ENCODE measurements around the gene KRTAP22-1. TPM values are rescaled to one million over a fixed set of nuclear protein-coding genes. Genes with fewer than 3 reads are reported as not detected.

The KRTAP22-1 gene
- not detected in 2 replicates for total RNA-seq

DNA sequence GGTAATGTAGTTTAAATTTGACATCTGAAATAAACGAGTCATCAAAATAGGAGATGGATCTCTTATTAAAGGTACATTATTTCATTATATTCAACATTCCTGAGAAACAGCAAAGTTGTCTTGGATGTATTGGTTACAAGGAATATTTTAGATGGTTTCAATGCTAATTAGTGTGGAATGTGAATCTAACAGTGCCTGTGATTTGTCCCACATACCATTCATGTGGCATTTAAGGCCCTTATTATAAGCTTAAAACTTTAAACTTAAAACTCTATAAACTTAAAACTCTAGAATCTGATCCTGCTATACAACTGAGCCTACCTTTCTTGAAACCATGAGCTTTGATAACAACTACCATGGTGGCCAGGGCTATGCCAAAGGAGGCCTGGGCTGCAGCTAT lies at the start of gene KRTAP22-1:
Gene KRTAP22-1 (plus strand): TSS at position 301 of the 400 bp plus-strand sequence.

DNA sequence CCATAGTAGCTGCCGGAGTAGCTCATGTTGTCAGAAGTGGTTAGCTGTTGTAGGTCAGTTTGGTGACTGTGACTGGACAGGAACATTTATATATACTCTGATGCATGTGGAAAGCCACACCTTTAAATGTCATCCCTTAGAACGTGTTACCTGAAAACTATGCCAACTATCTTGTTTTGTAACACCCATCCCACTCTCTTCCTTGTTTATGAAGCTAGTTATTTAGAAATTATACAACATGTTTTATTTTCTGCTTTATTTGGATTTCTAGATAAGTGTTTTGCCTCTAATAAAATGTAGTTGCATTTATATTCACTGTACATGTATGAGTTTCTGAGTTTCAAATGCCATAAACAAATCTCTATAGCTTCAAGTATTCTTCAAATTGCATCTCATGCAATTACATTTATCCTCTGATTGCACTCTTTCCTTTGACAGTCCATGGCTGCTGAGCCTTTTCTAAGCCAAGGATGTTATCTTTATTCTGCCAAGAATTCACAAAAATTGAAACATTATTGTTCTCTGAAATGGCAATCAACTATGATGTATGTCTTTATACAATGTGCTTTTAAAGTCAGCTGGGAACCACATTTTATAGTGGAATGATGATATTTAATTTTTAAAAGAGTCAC lies 39.5 kb upstream of the KRTAP22-1 start, which contains the start of gene KRTAP19-7:
Gene KRTAP19-7 (minus strand): TSS at position 51 of the 632 bp plus-strand sequence. CDS start 25 bp downstream, at position 26.

GRCh38 chr21:30590297-30590696 lies 10.6 kb upstream of the KRTAP22-1 start, which contains the start of gene KRTAP22-2:
TSS of gene KRTAP22-2 (minus strand) at chr21:30590397.

GRCh38 chr21:30592140-30592539 lies 8.7 kb upstream of the KRTAP22-1 start, which contains the start of gene KRTAP6-3:
TSS of gene KRTAP6-3 (plus strand) at chr21:30592440. CDS start at chr21:30592446, 6 bp downstream.

GRCh38 chr21:30598802-30599201 lies 2.1 kb upstream of the KRTAP22-1 start, which contains the start of gene KRTAP6-2:
TSS of gene KRTAP6-2 (minus strand) at chr21:30598902. CDS start at chr21:30598874, 28 bp downstream.

GRCh38 chr21:30613836-30614235 lies 12.9 kb downstream of the KRTAP22-1 start, which contains the start of gene KRTAP6-1:
TSS of gene KRTAP6-1 (minus strand) at chr21:30613930. CDS start at chr21:30613904, 26 bp downstream.

DNA sequence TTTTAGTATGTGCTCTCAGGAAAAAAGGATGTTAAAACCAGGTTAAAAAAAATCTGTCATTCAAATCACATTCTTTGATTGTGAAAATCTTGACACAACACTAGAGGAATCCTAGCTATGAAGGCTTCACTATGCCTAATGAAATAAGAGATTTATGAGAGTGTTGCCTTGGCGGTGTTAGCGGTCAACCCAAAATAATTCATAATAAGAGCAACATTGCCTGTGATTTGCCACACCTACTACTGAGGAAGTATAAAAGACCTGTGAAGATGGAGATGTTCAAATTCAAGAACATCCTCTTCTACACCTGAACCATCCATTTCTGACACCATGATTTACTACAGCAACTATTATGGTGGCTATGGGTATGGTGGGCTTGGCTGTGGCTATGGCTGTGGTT lies 15.2 kb downstream of the KRTAP22-1 start, which contains the start of gene KRTAP20-1:
Gene KRTAP20-1 (plus strand): TSS at position 301 of the 400 bp plus-strand sequence. CDS start 30 bp downstream, at position 331.

GRCh38 chr21:30620522-30620921 lies 19.6 kb downstream of the KRTAP22-1 start, which contains the start of gene KRTAP20-4:
TSS of gene KRTAP20-4 (plus strand) at chr21:30620627.

DNA sequence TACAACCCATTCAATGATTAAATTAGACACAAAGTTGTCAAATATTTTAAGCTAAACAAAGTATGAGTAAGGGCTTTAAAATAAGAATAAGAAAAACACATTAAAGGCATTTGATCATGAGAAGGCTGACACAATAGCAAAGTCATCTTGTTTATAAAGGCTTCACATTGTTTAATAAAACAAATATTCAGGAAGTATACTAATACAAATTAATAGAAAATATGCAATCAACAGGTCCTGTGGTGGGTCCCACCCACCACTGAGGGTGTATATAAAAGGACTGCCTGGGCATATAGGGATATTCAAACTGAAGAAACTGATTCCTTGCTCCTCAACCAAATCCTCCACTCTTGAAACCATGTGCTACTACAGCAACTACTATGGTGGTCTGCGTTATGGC lies 34.0 kb downstream of the KRTAP22-1 start, which contains the start of gene KRTAP20-2:
Gene KRTAP20-2 (plus strand): TSS at position 301 of the 400 bp plus-strand sequence. CDS start 58 bp downstream, at position 359.

DNA sequence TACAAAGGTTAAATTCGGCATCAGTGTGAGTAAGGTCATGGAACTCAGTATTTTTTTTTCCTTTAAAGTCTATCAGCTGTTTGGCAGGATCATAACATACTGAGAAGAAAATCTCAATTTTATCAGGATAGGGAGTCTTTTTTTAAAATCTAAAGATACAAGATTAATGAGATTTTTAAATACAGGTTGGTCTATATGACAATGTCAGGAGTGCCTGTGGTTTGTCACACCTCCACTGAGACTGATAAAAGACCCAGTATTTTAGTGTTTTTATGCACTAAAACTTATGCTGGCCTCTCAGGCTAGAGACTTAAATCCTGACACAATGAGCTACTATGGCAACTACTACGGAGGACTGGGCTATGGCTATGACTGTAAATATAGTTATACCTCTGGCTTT lies 41.7 kb downstream of the KRTAP22-1 start, which contains the start of gene KRTAP20-3:
Gene KRTAP20-3 (plus strand): TSS at position 301 of the 400 bp plus-strand sequence.

Other genes with a start within 250 kb of the KRTAP22-1 start
- gene KRTAP13-2, start 228.8 kb upstream of the KRTAP22-1 start, total RNA-seq, result not detected in 2 replicates
- gene KRTAP13-1, start 205.1 kb upstream of the KRTAP22-1 start, total RNA-seq, result not detected in 2 replicates
- not detected in 2 replicates for gene KRTAP13-3, start 175.2 kb upstream of the KRTAP22-1 start, total RNA-seq
- not detected in 2 replicates for gene KRTAP13-4, start 170.9 kb upstream of the KRTAP22-1 start, total RNA-seq
- gene KRTAP15-1, start 160.8 kb upstream of the KRTAP22-1 start, total RNA-seq, result not detected in 2 replicates
- gene KRTAP19-1, start 120.7 kb upstream of the KRTAP22-1 start, total RNA-seq, result not detected in 2 replicates
- gene KRTAP19-2, start 113.7 kb upstream of the KRTAP22-1 start, total RNA-seq, result not detected in 2 replicates
- not detected in 2 replicates for gene KRTAP19-3, start 109.1 kb upstream of the KRTAP22-1 start, total RNA-seq
- gene KRTAP19-4, start 103.9 kb upstream of the KRTAP22-1 start, total RNA-seq, result not detected in 2 replicates
- gene KRTAP19-5, start 98.9 kb upstream of the KRTAP22-1 start, total RNA-seq, result not detected in 2 replicates
- not detected in 2 replicates for gene KRTAP19-6, start 59.2 kb upstream of the KRTAP22-1 start, total RNA-seq
- gene KRTAP19-7, start 39.8 kb upstream of the KRTAP22-1 start, total RNA-seq, result not detected in 2 replicates
- not detected in 2 replicates for gene KRTAP22-2, start 10.7 kb upstream of the KRTAP22-1 start, total RNA-seq
- not detected in 2 replicates for gene KRTAP6-3, start 8.6 kb upstream of the KRTAP22-1 start, total RNA-seq
- gene KRTAP6-2, start 2.2 kb upstream of the KRTAP22-1 start, total RNA-seq, result not detected in 2 replicates
- not detected in 2 replicates for gene KRTAP6-1, start 12.8 kb downstream of the KRTAP22-1 start, total RNA-seq
- gene KRTAP20-1, start 15.3 kb downstream of the KRTAP22-1 start, total RNA-seq, result not detected in 2 replicates
- gene KRTAP20-4, start 19.5 kb downstream of the KRTAP22-1 start, total RNA-seq, result not detected in 2 replicates
- not detected in 2 replicates for gene KRTAP20-2, start 34.1 kb downstream of the KRTAP22-1 start, total RNA-seq
- gene KRTAP20-3, start 41.8 kb downstream of the KRTAP22-1 start, total RNA-seq, result not detected in 2 replicates
- not detected in 2 replicates for gene KRTAP21-3, start 117.7 kb downstream of the KRTAP22-1 start, total RNA-seq
- gene KRTAP21-2, start 146.2 kb downstream of the KRTAP22-1 start, total RNA-seq, result not detected in 2 replicates
- gene KRTAP21-1, start 154.3 kb downstream of the KRTAP22-1 start, total RNA-seq, result not detected in 2 replicates
- not detected in 2 replicates for gene KRTAP8-1, start 212.2 kb downstream of the KRTAP22-1 start, total RNA-seq
- not detected in 2 replicates for gene KRTAP7-1, start 228.7 kb downstream of the KRTAP22-1 start, total RNA-seq

Data from smooth muscle cell of bladder (primary cell).